ENCODE data around the gene GADD45B. TPM values are rescaled to one million over a fixed set of nuclear protein-coding genes. Genes with fewer than 3 reads are reported as not detected.

The GADD45B gene
- total RNA-seq, 2 experiments from 2014 or later: 31.2 to 39.2 TPM

DNA sequence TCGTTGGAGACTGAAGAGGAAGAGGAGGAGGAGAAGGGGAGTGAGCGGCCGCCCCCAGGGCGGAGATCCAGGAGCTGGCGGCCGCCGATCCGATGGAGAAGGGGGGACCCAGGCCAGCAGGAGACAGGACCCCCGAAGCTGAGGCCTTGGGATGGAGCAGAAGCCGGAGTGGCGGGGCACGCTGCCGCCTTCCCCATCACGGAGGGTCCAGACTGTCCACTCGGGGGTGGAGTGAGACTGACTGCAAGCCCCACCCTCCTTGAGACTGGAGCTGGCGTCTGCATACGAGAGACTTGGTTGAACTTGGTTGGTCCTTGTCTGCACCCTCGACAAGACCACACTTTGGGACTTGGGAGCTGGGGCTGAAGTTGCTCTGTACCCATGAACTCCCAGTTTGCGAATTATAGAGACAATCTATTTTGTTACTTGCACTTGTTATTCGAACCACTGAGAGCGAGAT, 1.8 kb downstream of the GADD45B start:
- Mint-ChIP-seq H3K9me3 (peaks cover 4% of the 10 kb centered on the region), H3K27me3 (no peaks in the 10 kb centered on the region), H3K36me3 (ENCODE audit: low read depth) (peaks cover 25% of the 10 kb centered on the region), H3K27ac (peak overlapping the region; percentile 95), H3K4me1 (peaks cover 17% of the 10 kb centered on the region), H3K4me3 (peak overlapping the region; percentile 99)
- ChIA-PET POLR2A (interaction anchor here (0.6 to 2.3 kb wide), 5 partner anchors 115 to 143 kb away, joined by 3 to 27 read pairs (median 4); no protein-coding TSS in a partner anchor), CTCF (interaction anchor here (0.6 to 3.5 kb wide), 15 partner anchors 24 to 406 kb away, joined by 3 to 30 read pairs (median 5); partner anchors contain the start of gene TIMM13)
- peak; percentile 30 for DNase-seq

DNA sequence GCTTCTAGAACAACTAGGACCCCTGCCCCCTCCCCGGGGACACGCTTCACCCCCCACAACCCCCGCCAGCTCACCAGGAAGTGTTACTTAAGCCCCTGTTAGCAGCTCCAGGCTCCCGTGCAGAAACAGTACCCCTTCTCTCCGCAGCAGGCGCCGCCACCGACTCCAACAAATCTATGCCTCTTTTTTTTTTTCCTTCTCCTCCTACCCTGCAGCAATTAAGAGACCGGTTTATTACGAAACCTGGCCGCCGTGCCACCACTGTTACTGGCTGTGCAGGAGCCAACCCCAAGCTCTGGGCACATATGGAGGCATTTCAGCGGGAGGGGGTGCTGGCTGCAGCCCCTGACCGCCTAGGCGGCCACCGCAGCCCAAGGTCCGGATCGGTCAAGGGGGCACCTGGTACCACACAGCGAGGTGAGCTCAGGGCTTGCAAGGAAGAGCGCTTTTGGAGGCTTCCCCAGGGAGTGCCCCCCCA, 2.4 kb downstream of the GADD45B start:
- Mint-ChIP-seq H3K4me1 (peaks cover 17% of the 10 kb centered on the region), H3K27me3 (no peaks in the 10 kb centered on the region), H3K27ac (peak overlapping the region; percentile 95), H3K4me3 (peak overlapping the region; percentile 99), H3K9me3 (peaks cover 8% of the 10 kb centered on the region), H3K36me3 (ENCODE audit: low read depth) (peaks cover 25% of the 10 kb centered on the region)
- DNase-seq: peak; percentile 69
- ChIA-PET POLR2A (interaction anchor here (0.6 to 0.8 kb wide), 3 partner anchors 114 to 133 kb away, joined by 3 to 4 read pairs (median 3); no protein-coding TSS in a partner anchor), CTCF (interaction anchor here (0.6 to 3.5 kb wide), 14 partner anchors 24 to 407 kb away, joined by 3 to 30 read pairs (median 5); partner anchors contain the start of gene TIMM13)

DNA sequence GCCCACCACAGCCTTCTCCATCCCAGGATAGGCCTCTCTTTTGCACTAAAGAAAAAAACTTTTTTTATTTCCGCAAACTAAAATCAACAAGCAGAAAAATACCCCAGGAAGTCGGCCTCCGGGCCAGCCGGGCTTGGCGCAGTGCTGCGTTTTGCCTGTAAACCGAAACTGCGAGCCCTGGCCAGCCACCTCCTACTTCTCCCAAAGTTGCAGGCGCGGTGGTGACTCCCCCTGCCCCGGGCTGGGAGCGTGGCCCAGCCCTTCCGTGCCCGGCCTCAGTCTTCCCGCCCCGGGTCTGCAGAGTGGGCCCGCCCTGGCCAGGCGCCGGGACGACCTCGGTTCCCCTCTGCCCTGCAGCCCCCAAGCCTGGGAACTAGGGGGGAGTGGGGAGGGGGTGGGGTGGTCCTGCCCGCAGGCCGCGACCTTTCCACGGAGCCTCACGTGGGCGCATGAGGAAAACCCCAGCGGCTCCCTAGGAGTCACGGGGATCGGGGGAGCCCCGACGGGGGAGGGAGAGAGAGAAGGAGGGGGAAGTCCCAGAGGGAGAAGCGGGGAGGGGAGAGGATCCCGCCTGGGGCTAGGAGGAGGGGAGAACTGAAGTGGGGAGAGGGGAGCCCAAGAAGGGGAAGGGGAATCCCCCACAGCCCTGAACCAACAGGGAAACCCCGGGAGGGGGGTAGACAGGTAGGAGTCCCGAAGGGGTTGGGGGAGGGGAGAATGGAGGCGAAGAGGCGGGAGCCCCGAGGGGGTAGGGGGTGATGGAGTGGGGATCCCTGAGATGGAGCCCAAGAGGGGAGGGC, 3.0 kb downstream of the GADD45B start:
- ChIA-PET CTCF (interaction anchor here (0.9 to 3.5 kb wide), 7 partner anchors 23 to 158 kb away, joined by 3 to 30 read pairs (median 5); no protein-coding TSS in a partner anchor), POLR2A (no interaction called here)
- Mint-ChIP-seq H3K27me3 (no peaks in the 10 kb centered on the region), H3K4me3 (peak overlapping the region; percentile 99), H3K36me3 (ENCODE audit: low read depth) (peaks cover 25% of the 10 kb centered on the region), H3K4me1 (peaks cover 17% of the 10 kb centered on the region), H3K27ac (peak overlapping the region; percentile 95), H3K9me3 (peaks cover 13% of the 10 kb centered on the region)
- DNase-seq: peak; percentile 77

DNA sequence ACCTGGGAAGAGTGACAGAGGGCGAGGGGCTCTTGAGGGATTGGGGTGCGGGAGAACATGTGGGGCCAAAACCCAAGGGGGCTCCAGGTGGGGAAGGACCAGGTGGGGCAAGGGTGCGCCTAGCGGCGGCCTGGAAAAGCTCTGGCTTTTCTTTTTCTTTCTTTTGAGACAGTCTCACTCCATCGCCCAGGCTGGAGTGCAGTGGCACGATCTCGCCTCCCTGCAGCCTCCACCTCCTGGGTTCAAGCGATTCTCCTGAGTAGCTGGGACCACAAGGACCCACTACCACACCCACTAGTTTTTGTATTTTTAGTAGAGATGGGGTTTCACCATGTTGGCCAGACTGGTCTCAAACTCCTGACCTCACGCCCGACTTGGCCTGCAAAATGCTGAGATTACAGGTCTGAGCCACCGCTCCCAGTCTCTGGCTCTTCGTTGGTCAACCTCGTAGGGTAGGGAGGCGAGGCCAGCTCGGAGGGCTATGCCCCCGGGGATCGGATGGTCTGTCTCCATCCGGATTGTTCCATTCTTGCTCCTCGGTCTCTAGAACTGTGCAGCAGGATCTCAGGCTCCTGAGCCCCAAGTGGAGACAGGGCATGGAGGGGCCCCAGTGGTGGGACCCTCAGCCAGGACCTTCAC, 3.7 kb downstream of the GADD45B start:
- H3K27me3 Mint-ChIP-seq: no peaks in the 10 kb centered on the region
- DNase-seq: no peak
- peak overlapping the region; percentile 63 for H3K4me3 Mint-ChIP-seq
- H3K9me3 Mint-ChIP-seq: peaks cover 13% of the 10 kb centered on the region
- H3K27ac Mint-ChIP-seq: peak overlapping the region; percentile 72
- CTCF ChIA-PET: interaction anchor here (0.7 to 0.9 kb wide), 2 partner anchors 131 to 500 kb away, joined by 4 read pairs; no protein-coding TSS in a partner anchor
- peaks cover 17% of the 10 kb centered on the region for H3K4me1 Mint-ChIP-seq
- H3K36me3 Mint-ChIP-seq (ENCODE audit: low read depth): peaks cover 25% of the 10 kb centered on the region
- POLR2A ChIA-PET: no interaction called here

DNA sequence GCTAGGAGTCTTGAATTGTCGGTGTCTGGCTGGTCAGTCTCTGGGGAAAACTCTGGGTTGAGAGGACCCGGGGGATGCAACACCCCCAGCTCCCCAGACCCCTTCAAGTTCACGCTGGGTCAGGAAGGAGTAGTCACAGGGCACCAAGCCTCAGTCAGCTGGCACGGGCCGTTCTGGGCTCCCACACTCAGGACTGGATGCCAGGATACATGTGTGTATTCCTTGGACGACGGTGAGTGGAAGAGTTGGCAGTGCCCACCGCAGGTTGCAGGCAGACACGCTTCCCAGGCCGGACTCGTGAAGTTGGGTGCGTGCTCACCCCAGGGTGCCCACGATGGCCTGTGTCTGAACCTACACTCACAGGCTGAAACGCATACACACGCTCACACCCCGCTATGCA, 5.5 kb downstream of the GADD45B start:
- no peak for DNase-seq
- ChIA-PET CTCF (interaction anchor here (0.8 to 1.3 kb wide), 3 partner anchors 71 to 132 kb away, joined by 3 to 5 read pairs (median 3); no protein-coding TSS in a partner anchor), POLR2A (no interaction called here)
- no peak overlapping the region for H3K4me3 Mint-ChIP-seq
- H3K27me3 Mint-ChIP-seq: no peaks in the 10 kb centered on the region
- H3K9me3 Mint-ChIP-seq: peaks cover 13% of the 10 kb centered on the region
- H3K36me3 Mint-ChIP-seq (ENCODE audit: low read depth): peaks cover 22% of the 10 kb centered on the region
- peaks cover 17% of the 10 kb centered on the region for H3K4me1 Mint-ChIP-seq
- no peak overlapping the region for H3K27ac Mint-ChIP-seq

DNA sequence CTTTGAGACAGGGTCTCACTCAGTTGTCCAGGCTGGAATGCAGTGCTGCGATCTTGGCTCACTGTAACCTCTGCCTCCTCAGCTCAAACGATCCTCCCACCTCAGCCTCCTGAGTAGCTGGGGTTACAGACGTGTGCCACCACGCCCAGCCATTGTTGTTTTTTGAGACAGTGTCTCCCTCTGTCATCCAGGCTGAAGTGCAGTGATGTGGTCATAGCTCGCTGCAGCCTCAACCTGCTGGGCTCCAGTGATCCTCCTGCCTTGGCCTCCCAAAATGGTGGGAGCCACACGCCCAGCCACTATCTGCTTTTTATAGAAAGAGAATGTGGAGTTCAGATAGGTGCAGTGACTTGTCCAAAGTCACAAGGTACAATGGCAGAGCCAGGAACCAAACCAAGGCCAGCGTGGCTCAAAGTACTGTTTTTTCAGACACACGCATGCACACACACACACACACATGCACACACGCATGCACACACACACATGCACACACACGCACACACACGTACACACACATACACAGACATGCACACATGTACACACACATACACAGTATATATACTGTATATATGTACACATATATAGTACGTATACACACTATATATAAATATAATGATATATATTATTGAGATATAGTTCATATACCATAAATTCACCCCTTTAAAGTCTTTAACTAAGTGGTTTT, 6.6 kb downstream of the GADD45B start:
- H3K27ac Mint-ChIP-seq: no peak overlapping the region
- H3K36me3 Mint-ChIP-seq (ENCODE audit: low read depth): peaks cover 12% of the 10 kb centered on the region
- peaks cover 17% of the 10 kb centered on the region for H3K4me1 Mint-ChIP-seq
- H3K9me3 Mint-ChIP-seq: peaks cover 13% of the 10 kb centered on the region
- peaks cover 4% of the 10 kb centered on the region for H3K27me3 Mint-ChIP-seq
- ChIA-PET CTCF (interaction anchor here (0.9 kb wide), 1 partner anchor 70 kb away, joined by 3 read pairs; no protein-coding TSS in a partner anchor), POLR2A (no interaction called here)
- no peak overlapping the region for H3K4me3 Mint-ChIP-seq
- DNase-seq: no peak

DNA sequence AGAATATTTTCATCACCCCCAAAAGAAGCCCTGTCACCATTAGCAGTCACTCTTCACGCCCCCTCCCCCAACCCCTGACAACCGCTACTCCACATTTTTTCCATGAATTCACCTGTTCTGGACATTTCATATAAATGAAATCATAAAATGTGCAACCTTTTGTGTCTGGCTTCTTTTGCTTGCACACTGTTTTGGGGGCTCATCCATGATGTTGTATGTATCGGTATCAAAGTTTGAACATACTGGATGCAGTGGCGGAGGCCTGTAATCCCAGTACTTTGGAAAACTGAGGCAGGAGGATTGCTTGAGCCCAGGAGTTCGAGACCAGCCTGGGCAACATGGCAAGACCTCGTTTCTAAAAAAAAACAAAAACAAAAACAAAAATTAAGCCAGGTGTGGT, 7.2 kb downstream of the GADD45B start:
- POLR2A ChIA-PET: no interaction called here
- no peak overlapping the region for H3K4me3 Mint-ChIP-seq

DNA sequence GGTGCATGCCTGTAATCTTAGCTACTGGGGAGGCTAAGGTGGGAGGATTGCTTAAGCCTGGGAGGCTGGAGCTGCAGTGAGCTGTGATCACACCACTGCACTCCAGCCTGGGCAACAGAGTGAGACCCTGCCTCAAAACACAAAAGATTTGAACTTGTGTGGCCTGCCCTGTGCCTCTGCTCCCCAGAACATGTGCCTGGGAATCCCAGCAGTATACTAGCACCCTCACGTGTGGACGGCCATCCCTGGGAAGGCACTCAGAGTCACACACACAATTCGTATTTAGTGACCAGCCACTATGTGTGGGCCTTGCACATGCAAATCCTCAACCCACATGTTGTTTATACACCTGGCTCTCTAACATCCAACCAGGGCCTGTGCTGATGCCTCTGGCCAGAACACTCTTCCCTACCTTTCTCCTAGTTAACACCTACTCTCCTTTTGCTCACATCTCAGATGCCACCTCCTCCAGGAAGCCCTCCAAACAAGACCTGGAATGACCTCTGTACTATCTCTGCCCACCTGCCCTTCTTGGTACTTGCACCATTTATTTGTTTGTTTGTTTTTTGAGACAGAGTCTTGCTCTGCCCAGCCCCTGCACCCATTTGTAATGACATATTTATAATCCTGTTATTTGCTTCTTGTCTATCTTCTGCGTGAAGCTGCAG, 7.7 kb downstream of the GADD45B start:
- CTCF ChIA-PET: interaction anchor here (1.0 to 1.5 kb wide), 2 partner anchors 15 to 128 kb away, joined by 3 to 4 read pairs; no protein-coding TSS in a partner anchor
- H3K27me3 Mint-ChIP-seq: peaks cover 14% of the 10 kb centered on the region
- peaks cover 10% of the 10 kb centered on the region for H3K4me1 Mint-ChIP-seq
- no peak for DNase-seq
- H3K27ac Mint-ChIP-seq: no peak overlapping the region
- H3K4me3 Mint-ChIP-seq: no peak overlapping the region
- H3K36me3 Mint-ChIP-seq (ENCODE audit: low read depth): peaks cover under 1% of the 10 kb centered on the region
- peaks cover 13% of the 10 kb centered on the region for H3K9me3 Mint-ChIP-seq
- POLR2A ChIA-PET: no interaction called here

More for the DNA sequence above, 7.2 kb downstream of the GADD45B start:
- H3K4me1 Mint-ChIP-seq: peaks cover 14% of the 10 kb centered on the region
- no peak for DNase-seq
- peaks cover 13% of the 10 kb centered on the region for H3K9me3 Mint-ChIP-seq
- H3K36me3 Mint-ChIP-seq (ENCODE audit: low read depth): peaks cover 6% of the 10 kb centered on the region
- CTCF ChIA-PET: no interaction called here
- H3K27ac Mint-ChIP-seq: no peak overlapping the region
- peaks cover 10% of the 10 kb centered on the region for H3K27me3 Mint-ChIP-seq

DNA sequence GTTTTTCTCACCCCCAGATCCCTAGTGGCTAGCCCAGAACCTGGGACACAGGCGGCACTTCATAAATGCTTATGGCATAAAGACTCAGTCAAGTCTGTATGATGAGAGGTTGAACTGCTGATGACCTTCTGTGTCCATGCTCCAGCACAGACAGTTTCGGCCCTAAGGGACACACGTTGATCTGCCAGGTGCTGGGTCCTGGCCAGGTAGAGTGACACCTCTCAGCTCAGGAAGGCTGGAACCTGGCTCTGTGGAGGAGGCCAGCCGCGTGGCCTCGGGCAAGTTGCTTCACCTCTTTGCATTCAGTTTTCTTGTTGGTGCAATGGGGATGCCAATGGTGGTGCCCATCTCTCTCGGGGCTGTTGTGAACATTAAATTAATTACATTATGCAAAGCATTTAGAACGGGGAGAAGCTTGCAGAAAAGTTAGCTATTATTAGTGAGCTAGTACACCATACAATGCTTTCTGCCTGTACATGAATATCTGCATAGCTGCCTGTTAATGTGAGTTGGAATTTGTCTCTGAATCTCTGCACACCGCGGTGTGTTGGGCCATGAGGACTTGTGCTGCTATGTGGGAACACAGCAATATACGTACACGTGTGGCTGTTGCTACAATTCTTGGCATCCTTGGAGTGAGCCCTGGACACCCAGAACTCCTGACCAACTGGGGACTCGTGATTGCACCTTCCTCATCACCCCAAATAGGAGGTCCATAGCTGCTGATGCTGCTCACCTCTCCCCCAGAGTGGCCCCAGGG, 8.4 kb downstream of the GADD45B start:
- peaks cover 10% of the 10 kb centered on the region for H3K4me1 Mint-ChIP-seq
- H3K4me3 Mint-ChIP-seq: no peak overlapping the region
- ChIA-PET CTCF (interaction anchor here (1.0 to 1.5 kb wide), 3 partner anchors 8 to 127 kb away, joined by 3 to 4 read pairs (median 3); partner anchors contain the start of gene GADD45B), POLR2A (no interaction called here)
- H3K27me3 Mint-ChIP-seq: peaks cover 17% of the 10 kb centered on the region
- DNase-seq: no peak
- no peaks in the 10 kb centered on the region for H3K36me3 Mint-ChIP-seq (ENCODE audit: low read depth)
- no peak overlapping the region for H3K27ac Mint-ChIP-seq
- peaks cover 13% of the 10 kb centered on the region for H3K9me3 Mint-ChIP-seq

DNA sequence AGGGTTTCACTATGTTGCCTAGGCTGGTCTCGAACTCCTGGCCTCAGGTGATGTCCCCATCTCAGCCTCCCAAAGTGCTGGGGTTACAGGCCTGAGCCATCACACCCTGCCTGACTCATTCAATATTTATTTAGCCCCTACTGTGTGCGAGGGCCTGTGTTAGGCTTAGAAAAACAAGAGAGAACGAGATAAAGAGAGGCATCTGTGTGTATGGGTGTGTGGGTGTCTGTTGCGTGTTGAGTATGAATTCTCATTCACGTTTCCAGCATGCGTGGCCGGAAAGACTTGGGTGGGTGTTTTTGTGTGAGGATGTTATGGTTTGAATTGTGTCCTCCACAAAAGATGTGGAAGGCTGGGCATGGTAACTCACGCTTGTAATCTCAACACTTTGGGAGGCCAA, 9.5 kb downstream of the GADD45B start:
- Mint-ChIP-seq H3K9me3 (peaks cover 13% of the 10 kb centered on the region), H3K27ac (no peak overlapping the region), H3K36me3 (ENCODE audit: low read depth) (peaks cover 4% of the 10 kb centered on the region), H3K4me3 (no peak overlapping the region), H3K27me3 (peaks cover 25% of the 10 kb centered on the region), H3K4me1 (peaks cover 8% of the 10 kb centered on the region)
- ChIA-PET POLR2A (no interaction called here), CTCF (interaction anchor here (1.2 kb wide), 1 partner anchor 9 kb away, joined by 3 read pairs; the partner anchor contains the start of gene GADD45B)
- no peak for DNase-seq

DNA sequence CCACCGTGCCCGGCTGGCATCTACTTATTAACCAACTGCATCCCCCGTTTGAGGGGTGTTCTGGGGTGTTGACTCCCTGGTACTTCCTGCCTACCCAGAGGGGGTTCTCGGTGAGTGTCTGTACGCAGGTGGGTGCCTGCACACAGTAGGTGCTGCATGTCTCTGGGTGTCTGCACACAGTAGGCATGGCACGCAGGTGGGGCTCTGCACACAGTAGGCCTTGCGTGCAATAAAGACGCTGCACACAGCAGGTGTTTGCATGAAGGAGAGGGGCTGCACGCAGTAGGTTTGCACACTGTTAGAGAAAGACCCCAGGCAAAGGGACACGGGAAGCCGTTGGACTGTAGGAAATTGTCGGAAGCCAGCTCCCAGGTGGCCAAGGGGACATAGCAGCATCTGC, 11.2 kb downstream of the GADD45B start:
- Mint-ChIP-seq H3K4me1 (peaks cover 21% of the 10 kb centered on the region), H3K27ac (no peak overlapping the region), H3K9me3 (peaks cover 9% of the 10 kb centered on the region), H3K36me3 (ENCODE audit: low read depth) (peaks cover 4% of the 10 kb centered on the region), H3K4me3 (no peak overlapping the region), H3K27me3 (peaks cover 36% of the 10 kb centered on the region)
- ChIA-PET CTCF (no interaction called here), POLR2A (interaction anchor here (0.6 kb wide), 1 partner anchor 203 kb away, joined by 5 read pairs; no protein-coding TSS in a partner anchor)
- no peak for DNase-seq
